ENCODE data around the gene RIPK4.

GRCh38 chr21:41761934-41762635 lies 4.8 kb downstream of the RIPK4 start:
- TF ChIP-seq, protein P1, sequence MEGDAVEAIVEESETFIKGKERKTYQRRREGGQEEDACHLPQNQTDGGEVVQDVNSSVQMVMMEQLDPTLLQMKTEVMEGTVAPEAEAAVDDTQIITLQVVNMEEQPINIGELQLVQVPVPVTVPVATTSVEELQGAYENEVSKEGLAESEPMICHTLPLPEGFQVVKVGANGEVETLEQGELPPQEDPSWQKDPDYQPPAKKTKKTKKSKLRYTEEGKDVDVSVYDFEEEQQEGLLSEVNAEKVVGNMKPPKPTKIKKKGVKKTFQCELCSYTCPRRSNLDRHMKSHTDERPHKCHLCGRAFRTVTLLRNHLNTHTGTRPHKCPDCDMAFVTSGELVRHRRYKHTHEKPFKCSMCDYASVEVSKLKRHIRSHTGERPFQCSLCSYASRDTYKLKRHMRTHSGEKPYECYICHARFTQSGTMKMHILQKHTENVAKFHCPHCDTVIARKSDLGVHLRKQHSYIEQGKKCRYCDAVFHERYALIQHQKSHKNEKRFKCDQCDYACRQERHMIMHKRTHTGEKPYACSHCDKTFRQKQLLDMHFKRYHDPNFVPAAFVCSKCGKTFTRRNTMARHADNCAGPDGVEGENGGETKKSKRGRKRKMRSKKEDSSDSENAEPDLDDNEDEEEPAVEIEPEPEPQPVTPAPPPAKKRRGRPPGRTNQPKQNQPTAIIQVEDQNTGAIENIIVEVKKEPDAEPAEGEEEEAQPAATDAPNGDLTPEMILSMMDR (conservative IDR thresholded peaks at IDR 0.05), result no peak
- no peak for TF ChIP-seq ZFX (IDR thresholded peaks at IDR 0.05)
